ENCODE results near the gene TOMM20.

DNA sequence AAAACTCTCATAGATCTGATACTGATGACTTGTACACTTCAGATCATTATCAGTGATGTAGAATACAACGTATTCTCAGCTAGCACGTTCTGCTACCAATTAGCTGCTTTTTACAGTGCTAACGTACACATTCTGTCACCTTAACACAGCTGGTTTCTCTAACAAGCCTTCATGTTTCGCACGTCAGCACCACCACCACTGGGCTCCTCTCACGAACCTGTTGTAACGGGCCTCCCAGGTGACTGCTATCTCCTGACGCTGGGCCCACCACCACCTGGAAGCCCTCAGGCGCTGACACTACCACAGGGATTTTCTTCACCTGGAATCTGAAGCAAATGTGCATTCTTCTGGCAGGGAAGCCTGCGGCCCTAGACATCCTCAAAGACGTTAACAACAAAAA lies 19.8 kb downstream of the TOMM20 start:
- TF ChIP-seq FOS (IDR thresholded peaks at IDR 0.05; ENCODE audit: extremely low read depth, insufficient read length) (no peak), EP300 (IDR thresholded peaks at IDR 0.05; ENCODE audit: low read length) (no peak), JUN (IDR thresholded peaks at IDR 0.05; ENCODE audit: borderline replicate concordance, low read depth, low read length) (no peak), JUN (CRISPR knock-in tag; IDR thresholded peaks at IDR 0.05; ENCODE audit: borderline replicate concordance) (no peak), ZNF217 (CRISPR knock-in tag; IDR thresholded peaks at IDR 0.05) (no peak), BRCA1 (IDR thresholded peaks at IDR 0.05) (no peak), BRCA1 (CRISPR knock-in tag; IDR thresholded peaks at IDR 0.05) (no peak), ZFX (CRISPR knock-in tag; IDR thresholded peaks at IDR 0.05) (no peak), SMARCE1 (IDR thresholded peaks at IDR 0.05) (no peak), RCOR1 (IDR thresholded peaks at IDR 0.05; ENCODE audit: borderline replicate concordance in 1 of 2, low read depth in 2 of 2, low read length in 2 of 2) (no peak), POLR2H (tag; IDR thresholded peaks at IDR 0.05; ENCODE audit: low read depth) (no peak), LARP7 (IDR thresholded peaks at IDR 0.05) (no peak), BCL6 (CRISPR knock-in tag; IDR thresholded peaks at IDR 0.05) (no peak)
- TF ChIP-seq, protein P1, sequence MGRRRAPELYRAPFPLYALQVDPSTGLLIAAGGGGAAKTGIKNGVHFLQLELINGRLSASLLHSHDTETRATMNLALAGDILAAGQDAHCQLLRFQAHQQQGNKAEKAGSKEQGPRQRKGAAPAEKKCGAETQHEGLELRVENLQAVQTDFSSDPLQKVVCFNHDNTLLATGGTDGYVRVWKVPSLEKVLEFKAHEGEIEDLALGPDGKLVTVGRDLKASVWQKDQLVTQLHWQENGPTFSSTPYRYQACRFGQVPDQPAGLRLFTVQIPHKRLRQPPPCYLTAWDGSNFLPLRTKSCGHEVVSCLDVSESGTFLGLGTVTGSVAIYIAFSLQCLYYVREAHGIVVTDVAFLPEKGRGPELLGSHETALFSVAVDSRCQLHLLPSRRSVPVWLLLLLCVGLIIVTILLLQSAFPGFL (CRISPR knock-in tag; IDR thresholded peaks at IDR 0.05) = no peak
- TF ChIP-seq, protein P2, sequence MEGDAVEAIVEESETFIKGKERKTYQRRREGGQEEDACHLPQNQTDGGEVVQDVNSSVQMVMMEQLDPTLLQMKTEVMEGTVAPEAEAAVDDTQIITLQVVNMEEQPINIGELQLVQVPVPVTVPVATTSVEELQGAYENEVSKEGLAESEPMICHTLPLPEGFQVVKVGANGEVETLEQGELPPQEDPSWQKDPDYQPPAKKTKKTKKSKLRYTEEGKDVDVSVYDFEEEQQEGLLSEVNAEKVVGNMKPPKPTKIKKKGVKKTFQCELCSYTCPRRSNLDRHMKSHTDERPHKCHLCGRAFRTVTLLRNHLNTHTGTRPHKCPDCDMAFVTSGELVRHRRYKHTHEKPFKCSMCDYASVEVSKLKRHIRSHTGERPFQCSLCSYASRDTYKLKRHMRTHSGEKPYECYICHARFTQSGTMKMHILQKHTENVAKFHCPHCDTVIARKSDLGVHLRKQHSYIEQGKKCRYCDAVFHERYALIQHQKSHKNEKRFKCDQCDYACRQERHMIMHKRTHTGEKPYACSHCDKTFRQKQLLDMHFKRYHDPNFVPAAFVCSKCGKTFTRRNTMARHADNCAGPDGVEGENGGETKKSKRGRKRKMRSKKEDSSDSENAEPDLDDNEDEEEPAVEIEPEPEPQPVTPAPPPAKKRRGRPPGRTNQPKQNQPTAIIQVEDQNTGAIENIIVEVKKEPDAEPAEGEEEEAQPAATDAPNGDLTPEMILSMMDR (IDR thresholded peaks at IDR 0.05 in 2 of 3, conservative IDR thresholded peaks at IDR 0.05 in 1 of 3; ENCODE audit: insufficient read depth in 2 of 3, low read depth in 1 of 3, low read length in 3 of 3) = no peak
